Panc1 (cell line): ENCODE results near the gene CLSTN2. TPM values are rescaled to one million over a fixed set of nuclear protein-coding genes. Genes with fewer than 3 reads are reported as not detected.

Source experiments
- ATAC-seq: fragments of 200-7000 bp; cut with Tn5 transposase; 2 replicates; pipeline ENCODE4 v1.9.1; 2020; ENCODE audit warnings: mild to moderate bottlenecking, moderate library complexity
- BruUV-seq: library from RNA; stranded (reverse); fragments of 400-500 nt; replicated peaks from 2 replicates; lab custom pipeline; 2021; lab: Mats Ljungman, UMichigan
- CTCF ChIA-PET: fragments of 300-600 bp; sonication (Branson Sonifier 250); formaldehyde crosslinking; loops from one replicate; lab custom pipeline; 2022; ENCODE audit warnings: antibody characterized with exemption; lab: Charles Lee
- POLR2A ChIA-PET: fragments of 300-600 bp; sonication (Branson Sonifier 250); formaldehyde crosslinking; loops from one replicate; lab custom pipeline; 2022; ENCODE audit warnings: antibody characterized with exemption; lab: Charles Lee
- DNase-seq: peaks from one replicate; pipeline ENCODE4 v3.0.0-alpha.2; 2010; ENCODE audit warnings: low read depth, low spot score
- H3K27ac ChIP-seq: 2 replicates; pipeline ENCODE4 v1.5.1; 2011; ENCODE audit warnings: mild to moderate bottlenecking, low read length, inconsistent platforms
- H3K27me3 ChIP-seq: fragments of 200-500 bp; sonication (Bioruptor generic); 2 replicates; pipeline ENCODE4 v1.6.0; 2014; ENCODE audit warnings: low read length, inconsistent platforms; ENCODE audit not compliant: control insufficient read depth, insufficient read depth
- H3K36me3 ChIP-seq: fragments of 200-500 bp; sonication (Bioruptor generic); 2 replicates; pipeline ENCODE4 v1.5.1; 2014; ENCODE audit warnings: inconsistent platforms, mild to moderate bottlenecking, low read length, moderate library complexity; ENCODE audit not compliant: control insufficient read depth, insufficient read depth
- H3K4me1 ChIP-seq: 2 replicates; pipeline ENCODE4 v1.5.1; 2011; ENCODE audit warnings: inconsistent platforms, mild to moderate bottlenecking, low read length, moderate library complexity; ENCODE audit not compliant: control insufficient read depth, insufficient read depth
- H3K4me3 ChIP-seq, 2 experiments: 2 replicates each; pipeline ENCODE4 v1.5.1; 2011 to 2012; ENCODE audit warnings: low read depth in 2 of 2, low read length in 2 of 2, mild to moderate bottlenecking in 2 of 2, inconsistent platforms in 1 of 2, moderate library complexity in 1 of 2
- H3K9me3 ChIP-seq: fragments of 200-500 bp; sonication (Bioruptor generic); 2 replicates; pipeline ENCODE4 v1.5.1; 2014; ENCODE audit warnings: low read depth, mild to moderate bottlenecking, inconsistent platforms, low read length, moderate library complexity; ENCODE audit not compliant: control insufficient read depth, insufficient read depth
- POLR2AphosphoS5 ChIP-seq: IDR thresholded peaks from 2 replicates; pipeline ENCODE4 v1.6.1; 2012; ENCODE audit warnings: mild to moderate bottlenecking, low read depth, low read length, moderate library complexity
- SIN3A ChIP-seq: IDR thresholded peaks from 2 replicates; pipeline ENCODE4 v1.6.1; 2012; ENCODE audit warnings: low read depth, mild to moderate bottlenecking, low read length, moderate library complexity, borderline replicate concordance; ENCODE audit not compliant: insufficient read depth
- TCF7L2 ChIP-seq: IDR thresholded peaks from 2 replicates; pipeline ENCODE4 v1.6.1; 2011; ENCODE audit warnings: mild to moderate bottlenecking, low read depth, low read length, inconsistent platforms
- in situ Hi-C: cut with HindIII; loops from 2 replicates; pipeline ENCODE4 v1.10.0; 2016; ENCODE audit warnings: low sequenced_read_pairs, low pct_unique_long_range_greater_than_20kb
- intact Hi-C: fragments of 100-400 bp; cut with micrococcal nuclease; formaldehyde crosslinking; loops from one replicate; pipeline ENCODE4 v1.10.0; 2022; ENCODE audit not compliant: unreplicated experiment
- total RNA-seq: library from RNA; stranded (reverse); gene quantifications from one replicate; pipeline ENCODE4 v1.2.1, GENCODE V29; 2021; ENCODE audit not compliant: unreplicated experiment
- TF ChIP-seq, protein P1 (sequence below), 2 experiments: IDR thresholded peaks; 2 replicates each; pipeline ENCODE4 v1.6.1; 2011 to 2012; ENCODE audit warnings: low read depth in 2 of 2, control low read depth in 1 of 2, low read length in 1 of 2, mild to moderate bottlenecking in 1 of 2, moderate library complexity in 1 of 2; ENCODE audit not compliant: insufficient read depth in 1 of 2
- TF ChIP-seq, protein P2 (sequence below): fragments of 450-650 bp; IDR thresholded peaks from 2 replicates; pipeline ENCODE4 v1.5.1; 2017; ENCODE audit warnings: mild to moderate bottlenecking

CLSTN2 gene
- total RNA-seq, 1 experiment from 2014 or later = 0.03 TPM

DNA sequence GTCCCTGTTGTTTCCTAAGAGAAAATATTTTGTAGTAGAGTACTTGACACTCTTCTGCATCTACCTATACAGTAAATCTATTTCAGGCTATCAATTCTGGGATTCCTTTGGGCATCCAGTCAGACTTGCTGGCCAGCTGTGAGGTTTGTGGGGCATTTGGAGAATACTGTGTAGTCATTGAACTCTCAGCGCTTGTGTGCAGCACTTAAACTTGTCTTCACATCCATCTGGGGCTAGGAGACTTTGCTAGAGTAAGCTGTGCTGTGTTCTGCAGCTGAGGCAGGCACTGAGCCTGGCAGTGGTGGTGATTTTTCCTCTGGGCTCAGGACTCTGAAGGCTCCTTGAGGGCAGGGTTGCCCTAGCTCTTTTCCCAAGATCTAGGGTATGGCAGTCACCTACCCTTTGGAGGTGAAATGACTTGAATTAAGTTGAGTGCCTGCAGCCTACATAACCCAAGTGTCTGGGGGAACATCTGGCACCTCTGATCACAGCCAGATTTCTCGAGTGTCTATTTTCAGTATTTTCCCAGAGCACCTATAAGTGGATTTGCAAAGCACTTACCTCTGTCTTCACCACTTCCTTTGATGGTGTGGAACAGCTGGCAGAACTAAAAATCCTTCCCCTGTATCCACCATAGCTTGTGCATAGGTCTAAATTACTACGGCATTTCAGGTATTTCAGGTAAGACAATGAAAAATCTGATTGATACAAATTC, 19.3 kb downstream of the CLSTN2 start:
- in situ Hi-C loops = no loop called here
- H3K27ac ChIP-seq = no peak overlapping the region

DNA sequence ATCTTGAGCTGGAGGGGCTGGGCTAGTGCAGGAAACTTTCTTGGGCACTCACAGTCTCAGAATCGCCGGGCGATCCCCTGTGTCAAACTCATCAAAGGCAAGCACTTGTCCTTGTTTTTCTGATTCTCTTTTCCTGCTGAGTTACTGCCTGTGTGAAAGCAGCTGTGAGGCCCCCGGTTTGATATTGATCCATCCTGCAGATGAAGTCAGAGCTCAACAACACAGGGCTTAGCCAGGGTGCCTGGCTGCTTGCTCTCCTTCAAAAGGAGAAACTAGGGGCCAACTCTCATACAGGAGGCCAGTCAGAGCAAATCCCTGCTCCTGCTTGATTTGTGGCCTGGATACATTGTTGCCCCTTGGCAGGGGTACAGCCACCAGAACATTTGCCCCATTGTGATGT, 22.9 kb downstream of the CLSTN2 start:
- ChIA-PET CTCF (no interaction called here), POLR2A (no interaction called here)
- in situ Hi-C loops = no loop called here
- intact Hi-C loops = no loop called here
- Histone ChIP-seq H3K9me3 (no peaks in the 10 kb centered on the region), H3K4me1 (no peaks in the 10 kb centered on the region), H3K27me3 (peaks cover 12% of the 10 kb centered on the region; the same call in 1 of the 2 replicates), H3K27ac (no peak overlapping the region), H3K36me3 (no peaks in the 10 kb centered on the region), H3K4me3 (no peak overlapping the region)
- DNase-seq (no peak), ATAC-seq (no peak)
- TF ChIP-seq POLR2AphosphoS5 = no peak
- TF ChIP-seq, protein P1, sequence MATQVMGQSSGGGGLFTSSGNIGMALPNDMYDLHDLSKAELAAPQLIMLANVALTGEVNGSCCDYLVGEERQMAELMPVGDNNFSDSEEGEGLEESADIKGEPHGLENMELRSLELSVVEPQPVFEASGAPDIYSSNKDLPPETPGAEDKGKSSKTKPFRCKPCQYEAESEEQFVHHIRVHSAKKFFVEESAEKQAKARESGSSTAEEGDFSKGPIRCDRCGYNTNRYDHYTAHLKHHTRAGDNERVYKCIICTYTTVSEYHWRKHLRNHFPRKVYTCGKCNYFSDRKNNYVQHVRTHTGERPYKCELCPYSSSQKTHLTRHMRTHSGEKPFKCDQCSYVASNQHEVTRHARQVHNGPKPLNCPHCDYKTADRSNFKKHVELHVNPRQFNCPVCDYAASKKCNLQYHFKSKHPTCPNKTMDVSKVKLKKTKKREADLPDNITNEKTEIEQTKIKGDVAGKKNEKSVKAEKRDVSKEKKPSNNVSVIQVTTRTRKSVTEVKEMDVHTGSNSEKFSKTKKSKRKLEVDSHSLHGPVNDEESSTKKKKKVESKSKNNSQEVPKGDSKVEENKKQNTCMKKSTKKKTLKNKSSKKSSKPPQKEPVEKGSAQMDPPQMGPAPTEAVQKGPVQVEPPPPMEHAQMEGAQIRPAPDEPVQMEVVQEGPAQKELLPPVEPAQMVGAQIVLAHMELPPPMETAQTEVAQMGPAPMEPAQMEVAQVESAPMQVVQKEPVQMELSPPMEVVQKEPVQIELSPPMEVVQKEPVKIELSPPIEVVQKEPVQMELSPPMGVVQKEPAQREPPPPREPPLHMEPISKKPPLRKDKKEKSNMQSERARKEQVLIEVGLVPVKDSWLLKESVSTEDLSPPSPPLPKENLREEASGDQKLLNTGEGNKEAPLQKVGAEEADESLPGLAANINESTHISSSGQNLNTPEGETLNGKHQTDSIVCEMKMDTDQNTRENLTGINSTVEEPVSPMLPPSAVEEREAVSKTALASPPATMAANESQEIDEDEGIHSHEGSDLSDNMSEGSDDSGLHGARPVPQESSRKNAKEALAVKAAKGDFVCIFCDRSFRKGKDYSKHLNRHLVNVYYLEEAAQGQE (IDR thresholded peaks at IDR 0.05; ENCODE audit: insufficient read depth in 1 of 2, low read depth in 2 of 2, low read length in 1 of 2) = no peak
- no peak for TF ChIP-seq TCF7L2
- TF ChIP-seq, protein P2, sequence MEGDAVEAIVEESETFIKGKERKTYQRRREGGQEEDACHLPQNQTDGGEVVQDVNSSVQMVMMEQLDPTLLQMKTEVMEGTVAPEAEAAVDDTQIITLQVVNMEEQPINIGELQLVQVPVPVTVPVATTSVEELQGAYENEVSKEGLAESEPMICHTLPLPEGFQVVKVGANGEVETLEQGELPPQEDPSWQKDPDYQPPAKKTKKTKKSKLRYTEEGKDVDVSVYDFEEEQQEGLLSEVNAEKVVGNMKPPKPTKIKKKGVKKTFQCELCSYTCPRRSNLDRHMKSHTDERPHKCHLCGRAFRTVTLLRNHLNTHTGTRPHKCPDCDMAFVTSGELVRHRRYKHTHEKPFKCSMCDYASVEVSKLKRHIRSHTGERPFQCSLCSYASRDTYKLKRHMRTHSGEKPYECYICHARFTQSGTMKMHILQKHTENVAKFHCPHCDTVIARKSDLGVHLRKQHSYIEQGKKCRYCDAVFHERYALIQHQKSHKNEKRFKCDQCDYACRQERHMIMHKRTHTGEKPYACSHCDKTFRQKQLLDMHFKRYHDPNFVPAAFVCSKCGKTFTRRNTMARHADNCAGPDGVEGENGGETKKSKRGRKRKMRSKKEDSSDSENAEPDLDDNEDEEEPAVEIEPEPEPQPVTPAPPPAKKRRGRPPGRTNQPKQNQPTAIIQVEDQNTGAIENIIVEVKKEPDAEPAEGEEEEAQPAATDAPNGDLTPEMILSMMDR = no peak
- TF ChIP-seq SIN3A = no peak
- BruUV-seq = no TSS peak

More for the DNA sequence above, 19.3 kb downstream of the CLSTN2 start:
- no TSS peak for BruUV-seq
- intact Hi-C loops = no loop called here
- POLR2A ChIA-PET = no interaction called here
- Histone ChIP-seq H3K36me3 (no peaks in the 10 kb centered on the region), H3K4me1 (no peaks in the 10 kb centered on the region), H3K27me3 (0 out of 2 replicates have a peak, but pooled peaks cover 2% of the 10 kb centered on the region), H3K9me3 (no peaks in the 10 kb centered on the region), H3K4me3 (no peak overlapping the region)
- CTCF ChIA-PET = no interaction called here
- no peak for TF ChIP-seq POLR2AphosphoS5
- TF ChIP-seq, protein P1 (IDR thresholded peaks at IDR 0.05; ENCODE audit: insufficient read depth in 1 of 2, low read depth in 2 of 2, low read length in 1 of 2) = no peak
- TF ChIP-seq SIN3A = no peak
- TF ChIP-seq, protein P2 = no peak
- no peak for TF ChIP-seq TCF7L2
- DNase-seq = no peak
- no peak for ATAC-seq
